Measurements from ENCODE around the gene UBFD1.
A peak's percentile ranks its signal among the peaks of the same experiment; 100 is the strongest.
"Not testable (repeated sequence)": the region's sequence is repeated elsewhere in the genome, so short reads cannot be mapped to it uniquely, and the experiment has no call there.

Gene UBFD1, protein sequence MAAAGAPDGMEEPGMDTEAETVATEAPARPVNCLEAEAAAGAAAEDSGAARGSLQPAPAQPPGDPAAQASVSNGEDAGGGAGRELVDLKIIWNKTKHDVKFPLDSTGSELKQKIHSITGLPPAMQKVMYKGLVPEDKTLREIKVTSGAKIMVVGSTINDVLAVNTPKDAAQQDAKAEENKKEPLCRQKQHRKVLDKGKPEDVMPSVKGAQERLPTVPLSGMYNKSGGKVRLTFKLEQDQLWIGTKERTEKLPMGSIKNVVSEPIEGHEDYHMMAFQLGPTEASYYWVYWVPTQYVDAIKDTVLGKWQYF

DNA sequence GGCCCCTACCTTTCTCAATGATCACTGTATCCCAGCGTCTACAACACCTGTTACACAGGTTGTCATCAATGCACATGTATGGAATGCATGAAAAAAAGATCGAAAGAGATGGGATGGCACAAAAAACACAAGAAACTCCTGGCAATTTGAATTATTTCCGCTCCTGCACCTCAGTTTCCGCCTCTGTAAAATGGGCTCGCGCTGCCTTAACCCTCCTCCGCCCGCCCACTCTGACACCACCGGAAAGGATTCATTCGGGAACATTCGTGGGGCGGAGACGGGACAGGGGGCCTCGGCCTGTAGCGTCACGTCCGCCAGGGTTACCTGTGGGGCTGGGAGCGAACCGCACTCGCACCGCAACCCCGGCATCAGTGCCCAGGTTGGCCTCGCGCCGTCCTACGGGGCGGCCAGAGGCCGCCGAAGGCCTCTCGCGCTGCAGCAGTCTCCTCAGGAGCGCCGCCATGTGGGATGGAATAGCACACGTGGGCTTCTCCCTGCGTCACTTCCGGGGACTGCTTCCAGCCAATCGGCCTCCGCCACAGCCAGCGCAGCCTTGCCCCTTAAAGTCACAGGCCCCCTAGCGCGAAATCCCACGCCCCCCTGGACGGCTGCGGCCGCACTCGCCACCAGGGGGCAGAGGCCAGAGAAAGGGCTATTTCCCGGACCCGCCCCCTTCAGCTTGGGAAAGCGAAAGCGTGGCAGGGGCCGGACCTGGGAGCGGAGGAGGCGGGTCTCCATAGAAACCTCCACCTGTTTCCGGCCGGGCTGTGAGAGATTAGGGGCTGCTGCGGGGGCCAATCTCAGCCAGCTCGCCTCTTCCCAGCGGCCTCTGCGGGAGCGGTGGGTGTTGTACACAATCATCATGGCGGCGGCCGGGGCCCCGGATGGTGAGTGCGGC is at the start of gene UBFD1, which contains the start of gene EARS2:
Gene UBFD1 (plus strand): TSS at position 847 of the 898 bp plus-strand sequence. CDS start 16 bp downstream, at position 863.
Gene EARS2 (minus strand): TSS at position 470 of the 898 bp plus-strand sequence. CDS start 7 bp downstream, at position 463.
- peak; percentile 89 for DNase-seq (ENCODE audit: low read depth)

DNA sequence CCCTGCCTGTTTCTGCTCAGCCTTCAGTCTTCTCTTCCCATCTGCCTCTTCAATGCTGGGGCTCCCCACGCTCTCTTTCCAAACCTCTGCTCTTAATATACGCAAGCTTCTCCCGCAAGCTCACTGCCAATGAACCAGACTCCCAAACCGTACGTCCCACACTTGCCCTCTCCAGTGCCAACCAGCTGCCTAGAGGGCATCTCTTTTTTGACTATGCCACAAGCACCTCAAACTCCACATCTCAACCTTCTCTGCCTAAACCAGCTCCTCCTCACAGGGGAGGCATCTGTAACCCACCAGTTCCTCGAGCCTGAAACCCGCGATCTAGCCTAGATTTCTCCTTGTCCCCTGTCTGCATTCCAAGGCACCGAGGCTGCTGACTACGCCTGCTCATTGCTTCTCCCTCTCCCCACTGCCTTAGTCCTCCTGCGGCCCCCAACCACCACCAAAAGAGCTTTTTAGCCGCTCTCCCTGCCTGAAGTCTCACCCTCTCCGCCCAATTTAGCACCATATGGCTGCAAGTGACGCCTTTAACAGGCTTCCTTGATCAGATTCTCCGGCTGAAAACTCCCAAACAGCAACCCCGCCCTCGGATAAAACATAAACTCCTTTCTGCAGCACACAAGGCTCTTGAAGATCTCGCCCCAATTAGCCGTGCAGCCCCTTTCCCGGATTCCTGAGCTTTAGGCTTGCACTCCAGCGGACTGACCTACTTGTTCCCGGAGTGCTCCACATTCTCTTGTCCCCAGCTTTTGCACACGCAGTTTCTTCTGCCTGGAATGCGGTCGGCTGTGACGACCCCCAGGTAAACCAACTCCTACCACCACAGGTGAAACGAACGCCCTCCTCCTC is 48.7 kb upstream of the UBFD1 start:
- no peak for DNase-seq (ENCODE audit: low read depth)

DNA sequence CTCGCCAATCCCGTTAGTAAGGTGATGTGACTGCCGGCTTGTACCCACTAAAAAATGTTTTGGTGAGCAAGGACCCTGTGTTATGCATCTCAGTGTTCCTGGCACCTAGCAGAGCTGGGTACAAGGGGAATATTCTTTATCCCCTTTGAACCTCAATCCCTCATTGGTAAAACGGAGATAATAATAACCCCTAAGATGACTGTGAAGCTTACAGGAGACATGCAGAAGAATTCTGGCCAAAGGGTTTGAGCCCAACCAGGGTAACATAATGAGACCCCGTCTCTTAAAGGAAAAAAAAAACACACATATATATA is 48.1 kb upstream of the UBFD1 start:
- DNase-seq (ENCODE audit: low read depth), result no peak

DNA sequence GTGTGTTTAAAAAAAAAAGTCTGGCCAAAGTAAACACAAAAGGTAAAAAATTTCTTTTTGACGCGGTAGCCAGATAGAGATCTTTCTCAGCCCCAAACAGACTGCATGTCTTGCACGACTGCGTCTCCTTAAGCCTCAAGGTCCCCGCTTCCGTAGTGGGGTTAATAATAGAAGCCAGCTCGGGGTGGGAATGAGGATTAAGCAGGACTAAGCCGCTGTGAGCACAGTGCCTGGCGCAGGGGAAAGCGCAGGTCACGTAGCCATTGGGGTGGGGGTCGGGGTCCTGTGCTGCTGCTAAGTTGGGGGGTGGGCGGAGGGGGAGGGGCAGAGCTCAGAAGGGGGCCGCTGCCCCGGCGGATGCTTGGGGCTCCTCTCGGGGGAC is 47.8 kb upstream of the UBFD1 start:
- DNase-seq (ENCODE audit: low read depth), result no peak

DNA sequence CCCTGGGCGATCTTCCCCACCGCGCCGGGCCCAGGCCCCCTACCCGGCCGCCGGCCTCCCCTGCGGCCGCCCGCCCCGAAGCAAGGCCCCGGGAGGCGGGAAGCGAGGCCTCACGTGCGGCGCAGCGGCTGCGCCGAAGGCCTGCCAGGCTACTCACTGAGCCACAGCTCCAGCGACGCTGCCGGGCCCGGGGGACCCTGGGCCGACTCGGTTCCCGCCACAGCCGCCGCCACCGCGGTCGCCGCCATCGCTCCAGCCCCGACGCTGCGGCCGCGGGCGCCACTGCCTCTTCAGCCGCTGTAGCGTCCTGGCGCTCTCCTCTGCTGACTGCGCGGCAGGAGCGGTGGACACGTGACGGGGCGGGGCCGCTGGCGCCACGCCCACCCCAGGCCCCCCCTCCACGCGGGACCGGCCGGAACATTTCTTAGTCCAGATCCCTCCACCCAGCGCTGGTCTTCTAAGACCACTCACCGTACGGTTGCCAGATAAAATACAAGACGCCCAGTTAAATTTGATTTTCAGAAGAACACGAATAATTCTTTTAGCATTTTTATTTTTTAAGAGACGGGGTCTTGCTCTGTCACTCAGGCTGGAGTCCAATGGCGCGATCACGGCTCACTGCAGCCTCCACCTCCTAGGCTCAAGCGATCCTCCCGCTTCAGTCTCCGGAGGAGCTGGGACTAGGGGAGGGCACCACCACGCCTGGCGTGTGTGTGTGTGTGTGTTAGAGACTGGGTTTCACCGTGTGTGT is 47.2 kb upstream of the UBFD1 start, which contains the start of gene GGA2:
Gene GGA2 (minus strand): TSS at position 331 of the 751 bp plus-strand sequence. CDS start 83 bp downstream, at position 248.
- DNase-seq (ENCODE audit: low read depth), result peak; percentile 69

DNA sequence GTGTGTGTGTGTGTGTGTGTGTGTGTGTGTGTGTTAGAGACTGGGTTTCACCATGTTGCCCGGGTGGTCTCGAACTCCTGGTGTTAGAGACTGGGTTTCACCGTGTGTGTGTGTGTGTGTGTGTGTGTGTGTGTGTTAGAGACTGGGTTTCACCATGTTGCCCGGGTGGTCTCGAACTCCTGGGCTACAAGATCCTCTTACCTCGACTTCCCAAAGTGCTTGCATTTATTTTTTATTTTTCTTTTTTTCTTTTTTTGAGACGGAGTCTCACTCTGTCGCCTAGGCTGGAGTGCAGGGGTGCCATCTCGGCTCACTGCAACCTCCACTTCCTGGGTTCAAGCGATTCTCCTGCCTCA is 46.6 kb upstream of the UBFD1 start:
- DNase-seq (ENCODE audit: low read depth), result not testable (repeated sequence)

DNA sequence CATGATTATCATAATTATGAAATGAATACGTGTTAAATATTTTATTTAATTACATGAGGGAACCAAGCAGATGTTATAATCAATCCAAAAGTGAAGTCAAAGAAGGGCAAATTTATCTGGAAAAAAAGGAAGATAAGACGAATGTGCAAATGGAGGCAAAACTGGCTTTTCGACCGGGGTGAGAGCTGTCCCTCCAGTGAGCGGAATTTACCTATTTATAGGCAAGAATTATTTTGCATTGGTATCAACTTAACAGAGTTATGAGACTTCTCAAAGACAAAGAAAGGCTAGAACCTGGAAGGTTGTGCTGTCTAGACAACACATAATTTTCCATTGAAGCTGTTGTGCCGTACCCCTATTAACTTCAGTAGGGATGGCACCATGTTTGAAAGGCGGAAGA is 45.8 kb upstream of the UBFD1 start:
- no peak for DNase-seq (ENCODE audit: low read depth)

DNA sequence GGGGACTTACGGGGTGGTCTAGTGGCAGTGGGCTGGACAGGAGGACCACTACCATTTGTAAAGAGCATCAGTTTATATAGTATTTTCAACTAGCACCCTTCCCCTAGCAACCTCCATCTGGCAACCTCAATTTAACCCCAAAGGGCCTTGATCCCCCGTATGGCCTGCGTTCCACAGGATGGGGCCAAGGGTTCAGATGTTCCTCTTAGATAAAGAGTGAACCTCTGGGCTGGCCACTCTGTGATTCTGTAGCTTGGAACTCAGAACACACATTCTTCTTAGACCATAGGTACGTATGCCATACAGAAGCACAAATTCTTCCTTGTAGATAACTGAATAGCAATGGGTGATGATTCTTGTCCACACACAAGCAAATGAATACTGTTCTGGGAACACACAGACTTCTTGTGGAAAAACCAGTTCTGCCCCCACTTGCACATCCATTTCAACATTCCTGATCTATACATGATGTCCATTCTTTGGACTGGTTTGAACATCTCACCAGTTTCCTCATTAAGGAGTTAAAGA is 45.3 kb upstream of the UBFD1 start:
- DNase-seq (ENCODE audit: low read depth), result no peak

DNA sequence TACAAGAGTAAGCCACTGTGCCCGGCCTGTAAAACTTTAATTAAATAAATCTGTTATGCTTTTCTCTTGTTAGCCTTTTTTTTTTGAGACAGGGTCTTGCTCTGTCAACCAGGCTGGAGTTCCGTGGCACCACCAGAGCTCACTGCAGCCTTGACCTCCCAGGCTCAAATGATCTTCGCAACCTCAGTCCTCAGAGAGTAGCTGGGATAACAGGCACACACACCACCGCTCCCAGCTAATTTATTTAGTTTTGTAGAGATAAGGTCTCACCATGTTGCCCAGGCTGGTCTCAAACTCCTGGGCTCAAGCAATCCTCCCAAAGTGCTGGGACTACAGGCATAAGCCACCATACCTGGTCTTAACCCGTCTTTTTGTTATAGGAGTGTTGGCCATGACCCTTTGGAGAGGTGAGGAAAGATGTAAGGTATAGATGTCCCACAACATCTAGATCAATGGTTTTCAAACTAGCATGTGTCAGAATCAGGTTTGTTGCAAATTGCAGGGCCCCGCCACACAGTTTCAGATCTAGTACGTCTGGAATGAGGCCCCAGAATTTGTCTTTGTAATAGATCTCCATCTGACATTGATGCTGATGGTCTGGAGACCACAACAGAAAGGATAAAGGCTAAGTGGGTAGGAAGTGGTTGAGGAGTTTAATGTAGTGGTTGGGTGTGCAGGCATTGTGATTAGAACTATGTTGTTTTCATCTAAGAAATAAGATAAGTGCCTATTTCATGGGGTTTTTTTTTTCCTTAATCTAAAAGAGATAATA is 43.0 kb upstream of the UBFD1 start:
- DNase-seq (ENCODE audit: low read depth), result no peak

DNA sequence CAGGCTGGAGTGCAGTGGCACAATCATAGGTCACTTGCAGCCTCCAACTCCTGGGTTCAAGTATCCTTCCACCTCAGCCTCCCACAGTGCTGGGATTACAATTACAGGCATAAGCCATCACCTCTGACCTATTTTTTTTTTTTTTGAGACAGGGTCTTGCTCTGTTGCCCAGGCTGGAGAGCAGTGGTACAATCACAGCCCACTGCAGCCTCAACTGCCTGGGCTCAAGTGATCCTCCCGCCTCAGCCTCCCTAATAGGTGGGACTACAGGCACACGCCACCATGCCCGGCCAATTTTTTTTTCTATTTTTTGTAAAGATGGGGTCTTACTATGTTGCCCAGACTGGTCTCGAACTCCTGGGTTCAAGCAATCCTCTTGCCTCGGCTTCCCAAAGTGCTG is 41.6 kb upstream of the UBFD1 start:
- DNase-seq (ENCODE audit: low read depth), result no peak

DNA sequence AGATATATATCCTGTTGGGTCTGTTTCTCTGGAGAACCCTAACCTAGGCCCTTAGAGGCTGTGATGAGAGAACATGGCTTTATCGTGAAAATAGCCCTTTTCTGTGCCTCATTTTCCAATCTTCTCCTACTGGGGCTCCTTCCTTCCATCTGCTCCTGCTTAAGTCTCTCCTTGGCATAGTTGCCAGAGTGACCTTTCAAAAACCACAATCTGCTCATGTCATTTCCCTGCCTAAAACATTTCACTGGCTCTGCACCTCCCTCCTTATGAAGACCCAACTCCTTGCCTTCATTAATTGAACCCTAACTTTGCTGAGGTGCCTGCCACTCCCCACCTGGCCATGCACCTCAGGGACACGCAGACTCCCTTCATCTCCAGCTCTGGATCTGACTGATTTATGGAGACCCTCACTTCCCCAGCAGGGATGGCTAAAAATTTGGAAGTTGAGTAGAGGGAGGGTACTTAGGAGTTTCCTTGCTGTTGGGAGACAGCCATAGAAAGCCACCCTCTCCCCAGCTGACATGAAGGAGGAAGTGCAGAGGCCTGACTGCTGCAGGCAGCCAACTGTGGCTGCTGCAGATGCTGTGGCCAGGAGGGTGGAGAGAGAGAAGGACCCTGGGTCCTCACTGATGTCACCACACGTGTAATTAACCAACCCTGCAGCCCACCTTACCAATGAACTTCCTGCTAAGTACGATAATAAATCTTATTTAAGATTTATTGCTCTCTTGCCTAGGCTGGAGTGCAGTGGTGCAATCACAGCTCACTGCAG is 41.0 kb upstream of the UBFD1 start:
- no peak for DNase-seq (ENCODE audit: low read depth)

DNA sequence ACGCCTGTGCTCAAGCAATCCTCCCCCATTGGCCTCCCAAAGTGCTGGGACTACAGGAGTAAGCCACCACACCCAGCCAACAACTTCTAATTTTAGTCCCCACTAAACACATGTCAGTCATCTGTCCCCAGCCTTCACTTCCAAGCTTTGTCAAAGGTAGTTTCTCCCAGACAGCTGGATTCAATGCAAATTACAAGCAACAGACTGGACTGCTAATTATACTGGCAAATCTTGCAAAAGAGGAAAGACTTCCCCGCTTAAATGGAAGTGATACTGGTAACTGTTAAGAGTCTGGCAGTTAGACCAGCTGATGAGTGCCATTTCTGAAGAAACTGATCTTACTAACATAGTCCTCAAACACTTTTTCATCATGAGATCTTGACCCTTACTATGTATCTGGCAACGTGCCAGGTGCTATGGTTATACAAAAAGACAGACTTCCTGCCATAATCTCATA is 39.1 kb upstream of the UBFD1 start:
- no peak for DNase-seq (ENCODE audit: low read depth)

DNA sequence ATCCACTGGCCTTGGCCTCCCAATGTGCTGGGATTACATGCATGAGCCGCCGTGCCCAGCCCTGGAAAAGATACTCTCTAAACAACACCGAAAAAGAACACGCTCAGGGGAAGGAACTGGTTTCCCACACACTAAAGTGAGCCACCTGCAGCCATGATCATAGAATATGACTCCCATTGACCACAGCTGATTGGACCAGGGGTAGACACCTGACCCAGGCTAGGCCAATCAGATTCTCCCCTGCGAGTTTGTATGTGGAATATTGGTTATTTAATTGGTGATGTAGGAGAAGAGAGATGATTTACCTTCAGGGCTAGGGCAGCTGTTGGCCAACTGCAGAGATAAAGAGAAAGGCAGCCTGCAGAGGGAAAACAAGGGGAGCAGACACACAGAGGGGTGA is 38.2 kb upstream of the UBFD1 start:
- no peak for DNase-seq (ENCODE audit: low read depth)

DNA sequence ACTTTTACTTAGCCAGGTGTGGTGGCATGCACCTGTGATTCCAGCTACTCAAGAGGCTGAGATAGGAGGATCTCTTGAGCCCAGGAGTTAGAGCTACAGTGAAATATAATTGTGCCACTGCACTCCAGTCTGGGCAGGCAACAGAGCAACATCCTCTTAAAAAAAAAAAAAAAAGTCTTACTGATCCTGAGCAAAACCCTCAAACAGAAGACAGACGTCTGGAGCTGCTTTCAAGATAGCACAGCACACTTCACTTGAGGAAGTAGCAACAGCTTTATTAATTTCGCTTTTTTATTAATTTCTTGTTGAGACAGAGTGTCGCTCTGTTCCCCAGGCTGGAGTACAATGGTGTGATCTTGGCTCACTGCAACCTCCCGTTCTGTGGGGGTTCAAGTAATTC is 37.0 kb upstream of the UBFD1 start:
- DNase-seq (ENCODE audit: low read depth), result no peak

DNA sequence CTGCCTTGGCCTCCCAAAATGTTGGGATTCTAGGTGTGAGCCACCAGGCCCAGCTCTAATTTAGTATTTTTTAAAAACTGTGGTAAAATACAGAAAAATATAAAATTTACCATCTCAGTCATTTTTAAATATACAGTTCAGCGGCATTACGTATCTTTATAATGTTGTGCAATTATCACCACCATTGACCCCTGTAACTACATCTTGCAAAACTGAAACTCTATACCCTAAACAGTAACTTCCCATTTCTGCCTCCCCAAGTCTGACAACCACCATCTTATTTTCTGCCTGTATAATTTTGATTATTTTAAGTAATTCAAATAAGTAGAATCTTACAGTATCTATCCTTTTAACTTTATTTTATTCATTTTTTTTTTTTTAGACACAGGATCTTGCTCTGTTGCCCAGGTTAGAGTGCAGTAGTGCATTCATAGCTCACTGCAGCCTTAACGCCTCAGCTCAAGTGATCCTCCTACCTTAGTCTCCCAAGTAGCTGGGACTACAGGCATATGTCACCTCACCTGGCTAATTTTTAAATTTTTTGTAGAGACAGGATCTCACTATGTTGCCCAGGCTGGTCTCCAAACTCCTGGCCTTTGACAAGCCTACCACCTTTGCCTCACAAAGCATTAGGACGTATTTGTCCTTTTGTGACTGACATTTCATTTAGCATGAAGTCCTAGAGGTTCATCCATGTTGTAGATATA is 36.3 kb upstream of the UBFD1 start:
- DNase-seq (ENCODE audit: low read depth), result no peak

DNA sequence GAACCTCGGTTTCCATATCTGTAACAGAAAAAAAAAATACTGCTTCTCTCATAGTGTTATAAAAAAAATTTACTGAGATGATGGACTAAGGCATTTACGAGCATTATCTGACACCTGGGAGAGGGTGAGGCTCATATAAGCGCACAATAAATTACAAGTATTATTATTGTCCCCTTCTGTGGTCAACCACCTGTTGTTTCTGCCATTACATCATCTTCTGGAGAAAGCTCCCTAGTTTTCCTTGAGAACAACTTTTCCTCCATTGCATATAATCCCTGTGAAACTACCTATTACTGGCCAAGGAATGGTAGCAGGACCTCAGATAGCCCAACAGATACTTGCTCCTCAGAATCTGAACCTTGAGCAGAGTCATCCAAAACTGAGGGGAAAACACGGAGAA is 35.6 kb upstream of the UBFD1 start:
- no peak for DNase-seq (ENCODE audit: low read depth)

DNA sequence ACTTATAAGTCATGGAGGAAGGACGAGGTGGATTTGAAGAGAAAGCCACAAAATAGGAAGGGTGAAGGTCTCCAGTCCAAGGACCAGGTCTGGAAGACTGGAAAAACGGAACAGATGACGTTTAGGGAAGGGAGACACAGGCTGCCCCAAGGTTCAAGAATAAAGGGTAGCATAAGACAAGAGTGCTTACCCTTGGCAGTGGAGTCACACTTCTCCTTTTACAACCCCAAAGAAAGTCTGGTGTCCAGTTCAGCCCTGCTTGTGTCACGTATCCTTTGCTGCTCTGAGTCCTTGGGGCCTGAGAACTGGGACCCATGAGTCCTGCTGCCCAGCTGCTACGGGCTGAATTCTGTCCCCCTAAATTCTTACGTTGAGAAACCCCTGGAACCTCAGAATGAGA is 34.2 kb upstream of the UBFD1 start:
- DNase-seq (ENCODE audit: low read depth), result no peak

DNA sequence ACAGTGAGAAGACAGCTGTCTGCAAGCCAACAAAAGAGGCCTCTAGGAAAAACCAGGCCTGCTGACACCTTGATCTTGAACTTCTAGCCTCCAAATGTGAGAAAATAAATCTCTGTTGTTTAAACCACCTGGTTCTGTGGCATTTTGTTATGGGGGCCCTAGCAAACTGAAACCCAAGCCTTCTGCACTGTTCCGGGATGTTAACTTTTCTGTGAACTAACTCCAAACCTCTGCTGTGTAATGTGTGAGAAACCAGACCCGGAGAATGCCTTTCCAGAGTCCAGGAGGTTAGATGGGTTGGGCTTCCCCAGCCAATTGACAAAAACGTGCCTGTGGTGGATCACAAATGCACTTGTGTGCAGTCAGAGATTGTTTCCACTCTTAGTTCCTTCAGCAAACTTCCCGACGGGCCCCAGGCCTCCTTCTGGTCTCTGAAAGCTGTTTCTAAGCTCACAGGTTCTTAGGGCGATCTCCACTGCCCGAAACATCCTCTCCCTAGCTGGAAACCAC is 33.6 kb upstream of the UBFD1 start:
- DNase-seq (ENCODE audit: low read depth), result no peak

DNA sequence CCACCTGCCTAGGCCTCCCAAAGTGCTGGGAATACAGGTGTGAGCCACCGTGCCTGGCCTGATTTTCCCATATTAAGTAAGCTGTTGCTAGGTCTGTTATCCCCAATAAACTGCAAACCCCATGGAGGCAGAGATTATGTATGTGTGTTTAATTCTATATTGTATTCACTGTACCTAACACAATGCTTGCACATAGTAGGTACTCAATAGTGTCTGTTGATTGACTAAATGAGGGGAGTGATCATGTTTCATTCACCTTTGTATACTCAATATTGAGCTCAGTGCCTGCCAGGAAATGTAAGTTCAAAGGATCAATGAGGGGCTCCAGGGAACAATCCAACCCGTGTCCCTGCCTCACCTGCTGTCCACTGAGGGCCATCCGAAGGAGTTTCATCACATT is 32.6 kb upstream of the UBFD1 start:
- no peak for DNase-seq (ENCODE audit: low read depth)

All from activated T-cell treated with anti-CD3 and anti-CD28 coated beads for 1 hour (primary cell).